HCT116 (cell line): ENCODE results near the gene FBXW10.
"Not testable (repeated sequence)": the region's sequence is repeated elsewhere in the genome, so short reads cannot be mapped to it uniquely, and the experiment has no call there.

Experiments used
- EZH2 ChIP-seq: fragments of 200-600 bp; sonication (generic); IDR thresholded peaks from 2 replicates; pipeline ENCODE4 v1.6.1; 2017; ENCODE audit warnings: antibody characterized with exemption, mixed run types
- JUND ChIP-seq: IDR thresholded peaks from 2 replicates; pipeline ENCODE4 v1.6.1; 2012
- MAX ChIP-seq: IDR thresholded peaks from 2 replicates; pipeline ENCODE4 v1.6.1; 2012
- POLR2A ChIP-seq: IDR thresholded peaks from 2 replicates; pipeline ENCODE4 v1.7.0; 2011; ENCODE audit warnings: borderline replicate concordance; ENCODE audit not compliant: insufficient read depth, insufficient read length; ENCODE audit errors: extremely low read depth
- TCF7L2 ChIP-seq: IDR thresholded peaks from 2 replicates; pipeline ENCODE4 v1.7.0; 2011; ENCODE audit warnings: borderline replicate concordance, inconsistent platforms; ENCODE audit not compliant: insufficient read depth, insufficient read length; ENCODE audit errors: extremely low read depth
- YY1 ChIP-seq: IDR thresholded peaks from 2 replicates; pipeline ENCODE4 v1.6.1; 2011; ENCODE audit warnings: low read length, low read depth, moderate library complexity, mild to moderate bottlenecking; ENCODE audit not compliant: insufficient replicate concordance; ENCODE audit errors: extremely low read depth
- ZBTB33 ChIP-seq: IDR thresholded peaks from 2 replicates; pipeline ENCODE4 v1.6.1; 2011; ENCODE audit warnings: mild to moderate bottlenecking, low read length, moderate library complexity; ENCODE audit not compliant: insufficient replicate concordance; ENCODE audit errors: extremely low read depth
- ZFX ChIP-seq: fragments of 450-650 bp; IDR thresholded peaks from 2 replicates; pipeline ENCODE4 v1.6.1; 2017
- ZNF274 ChIP-seq: fragments of 200-500 bp; sonication (Bioruptor generic); IDR thresholded peaks from 2 replicates; pipeline ENCODE4 v1.6.1; 2014; ENCODE audit warnings: mild to moderate bottlenecking, low read depth, low read length, inconsistent platforms
- TF ChIP-seq, protein P1 (sequence below): IDR thresholded peaks from 2 replicates; pipeline ENCODE4 v1.6.1; 2012; ENCODE audit warnings: low read depth
- TF ChIP-seq, protein P2 (sequence below), 3 experiments: fragments of 200-600 bp in 1 of 3; sonication (generic) in 1 of 3; IDR thresholded peaks in 2 of 3; conservative IDR thresholded peaks in 1 of 3; 2 replicates each; pipeline ENCODE4 v1.5.1; 2012 to 2017; ENCODE audit warnings: low read depth in 2 of 3, low read length in 2 of 3, antibody characterized with exemption in 1 of 3, borderline replicate concordance in 1 of 3, control low read depth in 1 of 3, mild to moderate bottlenecking in 1 of 3, mixed read lengths in 1 of 3, mixed run types in 1 of 3, moderate library complexity in 1 of 3; ENCODE audit not compliant: insufficient read depth in 1 of 3

GRCh38 chr17:18757368-18758044, 13.7 kb downstream of the FBXW10 start:
- TF ChIP-seq, protein P1, sequence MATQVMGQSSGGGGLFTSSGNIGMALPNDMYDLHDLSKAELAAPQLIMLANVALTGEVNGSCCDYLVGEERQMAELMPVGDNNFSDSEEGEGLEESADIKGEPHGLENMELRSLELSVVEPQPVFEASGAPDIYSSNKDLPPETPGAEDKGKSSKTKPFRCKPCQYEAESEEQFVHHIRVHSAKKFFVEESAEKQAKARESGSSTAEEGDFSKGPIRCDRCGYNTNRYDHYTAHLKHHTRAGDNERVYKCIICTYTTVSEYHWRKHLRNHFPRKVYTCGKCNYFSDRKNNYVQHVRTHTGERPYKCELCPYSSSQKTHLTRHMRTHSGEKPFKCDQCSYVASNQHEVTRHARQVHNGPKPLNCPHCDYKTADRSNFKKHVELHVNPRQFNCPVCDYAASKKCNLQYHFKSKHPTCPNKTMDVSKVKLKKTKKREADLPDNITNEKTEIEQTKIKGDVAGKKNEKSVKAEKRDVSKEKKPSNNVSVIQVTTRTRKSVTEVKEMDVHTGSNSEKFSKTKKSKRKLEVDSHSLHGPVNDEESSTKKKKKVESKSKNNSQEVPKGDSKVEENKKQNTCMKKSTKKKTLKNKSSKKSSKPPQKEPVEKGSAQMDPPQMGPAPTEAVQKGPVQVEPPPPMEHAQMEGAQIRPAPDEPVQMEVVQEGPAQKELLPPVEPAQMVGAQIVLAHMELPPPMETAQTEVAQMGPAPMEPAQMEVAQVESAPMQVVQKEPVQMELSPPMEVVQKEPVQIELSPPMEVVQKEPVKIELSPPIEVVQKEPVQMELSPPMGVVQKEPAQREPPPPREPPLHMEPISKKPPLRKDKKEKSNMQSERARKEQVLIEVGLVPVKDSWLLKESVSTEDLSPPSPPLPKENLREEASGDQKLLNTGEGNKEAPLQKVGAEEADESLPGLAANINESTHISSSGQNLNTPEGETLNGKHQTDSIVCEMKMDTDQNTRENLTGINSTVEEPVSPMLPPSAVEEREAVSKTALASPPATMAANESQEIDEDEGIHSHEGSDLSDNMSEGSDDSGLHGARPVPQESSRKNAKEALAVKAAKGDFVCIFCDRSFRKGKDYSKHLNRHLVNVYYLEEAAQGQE, result not testable (repeated sequence)
- not testable (repeated sequence) for TF ChIP-seq EZH2, ZNF274, POLR2A, YY1, MAX, ZBTB33, ZFX, TCF7L2, JUND
- TF ChIP-seq, protein P2, sequence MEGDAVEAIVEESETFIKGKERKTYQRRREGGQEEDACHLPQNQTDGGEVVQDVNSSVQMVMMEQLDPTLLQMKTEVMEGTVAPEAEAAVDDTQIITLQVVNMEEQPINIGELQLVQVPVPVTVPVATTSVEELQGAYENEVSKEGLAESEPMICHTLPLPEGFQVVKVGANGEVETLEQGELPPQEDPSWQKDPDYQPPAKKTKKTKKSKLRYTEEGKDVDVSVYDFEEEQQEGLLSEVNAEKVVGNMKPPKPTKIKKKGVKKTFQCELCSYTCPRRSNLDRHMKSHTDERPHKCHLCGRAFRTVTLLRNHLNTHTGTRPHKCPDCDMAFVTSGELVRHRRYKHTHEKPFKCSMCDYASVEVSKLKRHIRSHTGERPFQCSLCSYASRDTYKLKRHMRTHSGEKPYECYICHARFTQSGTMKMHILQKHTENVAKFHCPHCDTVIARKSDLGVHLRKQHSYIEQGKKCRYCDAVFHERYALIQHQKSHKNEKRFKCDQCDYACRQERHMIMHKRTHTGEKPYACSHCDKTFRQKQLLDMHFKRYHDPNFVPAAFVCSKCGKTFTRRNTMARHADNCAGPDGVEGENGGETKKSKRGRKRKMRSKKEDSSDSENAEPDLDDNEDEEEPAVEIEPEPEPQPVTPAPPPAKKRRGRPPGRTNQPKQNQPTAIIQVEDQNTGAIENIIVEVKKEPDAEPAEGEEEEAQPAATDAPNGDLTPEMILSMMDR (IDR thresholded peaks at IDR 0.05 in 2 of 3, conservative IDR thresholded peaks at IDR 0.05 in 1 of 3; ENCODE audit: borderline replicate concordance in 1 of 3, insufficient read depth in 1 of 3, low read depth in 2 of 3, low read length in 2 of 3), result not testable (repeated sequence)
